Measurements from ENCODE around the gene GPC6.

DNA sequence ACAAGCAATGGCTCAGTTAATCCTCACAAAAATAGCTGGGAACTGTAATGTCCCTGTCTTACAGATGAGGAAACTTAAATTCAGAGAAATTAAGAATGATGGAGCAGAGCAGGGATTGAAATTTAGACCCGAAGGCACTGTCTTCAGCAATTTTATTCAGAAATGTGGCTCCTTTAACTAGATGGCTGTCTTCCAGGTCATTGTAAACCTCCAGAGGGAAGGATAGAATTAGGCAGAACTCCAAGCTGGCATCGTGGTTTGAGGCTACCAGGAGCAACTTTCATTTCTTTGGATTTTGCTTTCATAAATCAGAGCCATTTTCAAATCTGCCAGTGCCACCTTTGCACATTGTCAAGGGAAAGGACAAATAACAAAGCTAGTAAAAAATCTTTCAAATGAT lies 913.9 kb downstream of the GPC6 start:
- TF ChIP-seq, protein P1, sequence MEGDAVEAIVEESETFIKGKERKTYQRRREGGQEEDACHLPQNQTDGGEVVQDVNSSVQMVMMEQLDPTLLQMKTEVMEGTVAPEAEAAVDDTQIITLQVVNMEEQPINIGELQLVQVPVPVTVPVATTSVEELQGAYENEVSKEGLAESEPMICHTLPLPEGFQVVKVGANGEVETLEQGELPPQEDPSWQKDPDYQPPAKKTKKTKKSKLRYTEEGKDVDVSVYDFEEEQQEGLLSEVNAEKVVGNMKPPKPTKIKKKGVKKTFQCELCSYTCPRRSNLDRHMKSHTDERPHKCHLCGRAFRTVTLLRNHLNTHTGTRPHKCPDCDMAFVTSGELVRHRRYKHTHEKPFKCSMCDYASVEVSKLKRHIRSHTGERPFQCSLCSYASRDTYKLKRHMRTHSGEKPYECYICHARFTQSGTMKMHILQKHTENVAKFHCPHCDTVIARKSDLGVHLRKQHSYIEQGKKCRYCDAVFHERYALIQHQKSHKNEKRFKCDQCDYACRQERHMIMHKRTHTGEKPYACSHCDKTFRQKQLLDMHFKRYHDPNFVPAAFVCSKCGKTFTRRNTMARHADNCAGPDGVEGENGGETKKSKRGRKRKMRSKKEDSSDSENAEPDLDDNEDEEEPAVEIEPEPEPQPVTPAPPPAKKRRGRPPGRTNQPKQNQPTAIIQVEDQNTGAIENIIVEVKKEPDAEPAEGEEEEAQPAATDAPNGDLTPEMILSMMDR (IDR thresholded peaks at IDR 0.05) = no peak
- no peak for TF ChIP-seq POLR2A (IDR thresholded peaks at IDR 0.05)

Measured in vagina (tissue), 2 donors.